ENCODE results near the gene CDC42EP4. TPM values are rescaled to one million over a fixed set of nuclear protein-coding genes. Genes with fewer than 3 reads are reported as not detected.

CDC42EP4 gene, protein sequence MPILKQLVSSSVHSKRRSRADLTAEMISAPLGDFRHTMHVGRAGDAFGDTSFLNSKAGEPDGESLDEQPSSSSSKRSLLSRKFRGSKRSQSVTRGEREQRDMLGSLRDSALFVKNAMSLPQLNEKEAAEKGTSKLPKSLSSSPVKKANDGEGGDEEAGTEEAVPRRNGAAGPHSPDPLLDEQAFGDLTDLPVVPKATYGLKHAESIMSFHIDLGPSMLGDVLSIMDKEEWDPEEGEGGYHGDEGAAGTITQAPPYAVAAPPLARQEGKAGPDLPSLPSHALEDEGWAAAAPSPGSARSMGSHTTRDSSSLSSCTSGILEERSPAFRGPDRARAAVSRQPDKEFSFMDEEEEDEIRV
- 49.9 and 58.7 TPM in 2 replicates for total RNA-seq

GRCh38 chr17:73311781-73312641 lies at the start of gene CDC42EP4:
Gene CDC42EP4 (minus strand): TSS chr17:73312001. CDS start chr17:73286500, 25,501 bp downstream.

GRCh38 chr17:73261617-73261951 lies 50.2 kb downstream of the CDC42EP4 start, which contains the start of gene CPSF4L:
Gene CPSF4L (minus strand): TSS chr17:73261880. CDS start chr17:73261818, 62 bp downstream.

Other genes starting within 250 kb of the CDC42EP4 start
- 12.3 and 12.6 TPM in 2 replicates for gene SLC39A11, start 219.3 kb downstream of the CDC42EP4 start, total RNA-seq
- gene SSTR2, start 147.0 kb downstream of the CDC42EP4 start, total RNA-seq: under 0.01 TPM in 1 of 2 replicates, not detected in the other
- 18.7 and 22.7 TPM in 2 replicates for gene COG1, start 118.9 kb downstream of the CDC42EP4 start, total RNA-seq
- gene CPSF4L, start 50.1 kb downstream of the CDC42EP4 start, total RNA-seq: not detected in 2 replicates